Right ventricle myocardium inferior (tissue), 1 donor: ENCODE data around the gene CCDC144A. TPM values are rescaled to one million over a fixed set of nuclear protein-coding genes. Genes with fewer than 3 reads are reported as not detected.
"Not testable (repeated sequence)": the region's sequence is repeated elsewhere in the genome, so short reads cannot be mapped to it uniquely, and the experiment has no call there.

Source experiments
- ATAC-seq: fragments of 200-7000 bp; cut with Tn5 transposase; one replicate; pipeline ENCODE4 v1.9.1; 2020; ENCODE audit warnings: mild to moderate bottlenecking, moderate library complexity
- DNase-seq: peaks from one replicate; pipeline ENCODE4 v3.0.0; 2021; ENCODE audit errors: missing footprints
- intact Hi-C: fragments of 100-400 bp; cut with DNase I; formaldehyde crosslinking; loops from one replicate; pipeline ENCODE4 v1.11.0; 2022
- long read RNA-seq: library from polyadenylated mRNA; unstranded; transcript quantifications from one replicate; pipeline ENCODE4 v2.0.0, GENCODE V29; 2021
- total RNA-seq: library from RNA; stranded (reverse); fragmentation: NEBNext Ultra II Directional; extraction: Animal tissue kit (Norgen Biotek cat#: 25700); gene quantifications from one replicate; pipeline ENCODE4 v1.2.1, GENCODE V29; 2021
- donor health status: DM: no; HTN: yes; CAD: no; lungs with severe emphysema.

The CCDC144A gene, protein sequence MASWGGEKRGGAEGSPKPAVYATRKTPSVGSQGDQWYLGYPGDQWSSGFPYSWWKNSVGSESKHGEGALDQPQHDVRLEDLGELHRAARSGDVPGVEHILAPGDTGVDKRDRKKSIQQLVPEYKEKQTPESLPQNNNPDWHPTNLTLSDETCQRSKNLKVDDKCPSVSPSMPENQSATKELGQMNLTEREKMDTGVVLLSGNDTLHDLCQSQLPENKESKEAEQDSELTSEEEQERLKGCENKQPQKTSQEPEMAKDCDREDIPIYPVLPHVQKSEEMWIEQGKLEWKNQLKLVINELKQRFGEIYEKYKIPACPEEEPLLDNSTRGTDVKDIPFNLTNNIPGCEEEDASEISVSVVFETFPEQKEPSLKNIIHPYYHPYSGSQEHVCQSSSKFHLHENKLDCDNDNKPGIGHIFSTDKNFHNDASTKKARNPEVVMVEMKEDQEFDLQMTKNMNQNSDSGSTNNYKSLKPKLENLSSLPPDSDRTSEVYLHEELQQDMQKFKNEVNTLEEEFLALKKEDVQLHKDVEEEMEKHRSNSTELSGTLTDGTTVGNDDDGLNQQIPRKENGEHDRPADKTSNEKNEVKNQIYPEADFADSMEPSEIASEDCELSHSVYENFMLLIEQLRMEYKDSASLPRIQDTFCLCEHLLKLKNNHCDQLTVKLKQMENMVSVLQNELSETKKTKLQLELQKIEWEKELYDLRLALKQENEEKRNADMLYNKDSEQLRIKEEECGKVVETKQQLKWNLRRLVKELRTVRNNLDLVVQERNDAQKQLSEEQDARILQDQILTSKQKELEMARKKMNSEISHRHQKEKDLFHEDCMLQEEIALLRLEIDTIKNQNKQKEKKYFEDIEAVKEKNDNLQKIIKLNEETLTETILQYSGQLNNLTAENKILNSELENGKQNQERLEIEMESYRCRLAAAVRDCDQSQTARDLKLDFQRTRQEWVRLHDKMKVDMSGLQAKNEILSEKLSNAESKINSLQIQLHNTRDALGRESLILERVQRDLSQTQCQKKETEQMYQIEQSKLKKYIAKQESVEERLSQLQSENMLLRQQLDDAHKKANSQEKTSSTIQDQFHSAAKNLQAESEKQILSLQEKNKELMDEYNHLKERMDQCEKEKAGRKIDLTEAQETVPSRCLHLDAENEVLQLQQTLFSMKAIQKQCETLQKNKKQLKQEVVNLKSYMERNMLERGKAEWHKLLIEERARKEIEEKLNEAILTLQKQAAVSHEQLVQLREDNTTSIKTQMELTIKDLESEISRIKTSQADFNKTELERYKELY (N-terminal part only)
- total RNA-seq: 1.5 TPM
- long read RNA-seq: 0 reads

DNA sequence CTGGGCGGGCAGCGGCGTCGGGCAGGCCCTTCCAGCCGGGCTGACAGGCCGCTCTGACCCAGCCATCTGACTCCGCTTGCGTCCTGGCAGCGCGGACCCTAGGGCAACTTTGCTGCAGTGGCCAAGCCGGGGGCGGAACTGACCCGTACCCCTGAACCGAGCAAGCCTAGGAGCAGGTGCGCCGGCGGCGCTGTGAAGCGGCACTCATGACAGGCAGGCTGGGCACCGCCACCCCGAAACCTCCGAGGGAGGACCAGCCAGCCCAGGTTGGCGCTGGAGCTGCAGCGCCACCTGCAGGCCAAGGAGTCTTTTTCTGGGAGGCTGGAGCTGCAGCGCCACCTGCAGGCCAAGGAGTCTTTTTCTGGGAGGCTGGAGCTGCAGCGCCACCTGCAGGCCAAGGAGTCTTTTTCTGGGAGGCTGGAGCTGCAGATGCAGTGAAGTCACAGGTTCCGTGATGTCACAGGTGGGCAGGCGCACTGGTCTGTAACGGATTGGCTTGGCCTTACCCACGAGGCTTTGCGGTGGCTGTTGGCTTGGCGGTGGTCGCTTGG is at the start of gene CCDC144A:
TSS of gene CCDC144A (plus strand) at position 511 of the 551 bp plus-strand sequence. CDS start 160 bp downstream, outside the sequence.
- DNase-seq, ATAC-seq, intact Hi-C loops: not testable (repeated sequence)

- ATAC-seq: no peak
Measured at GRCh38 chr17:16649585-16649984, 40.5 kb upstream of the CCDC144A start.

DNA sequence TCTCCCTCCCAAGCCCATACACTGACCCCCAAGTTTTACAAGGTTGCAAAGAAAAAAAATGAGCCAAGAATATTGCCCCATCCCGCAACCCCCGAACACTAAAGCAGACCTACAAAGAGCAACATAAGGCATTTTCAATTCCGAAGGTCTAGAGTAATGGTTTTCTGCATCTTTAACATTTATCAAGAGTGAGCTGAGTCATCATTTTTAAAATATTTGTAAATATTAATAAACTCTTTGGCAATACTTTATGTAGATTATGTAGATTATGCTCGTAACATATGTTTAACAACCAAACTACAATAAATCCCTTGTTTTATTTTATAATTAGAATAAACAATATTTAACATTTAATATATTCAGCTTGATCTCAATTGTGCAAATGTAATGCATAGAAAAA is 37.8 kb upstream of the CCDC144A start:
- intact Hi-C loops: loop anchor here (2.0 kb wide), 1 partner anchor 115 kb away; no protein-coding TSS in a partner anchor
- DNase-seq: no peak

More at GRCh38 chr17:16649585-16649984, 40.5 kb upstream of the CCDC144A start:
- intact Hi-C loops: no loop called here
- no peak for DNase-seq

DNA sequence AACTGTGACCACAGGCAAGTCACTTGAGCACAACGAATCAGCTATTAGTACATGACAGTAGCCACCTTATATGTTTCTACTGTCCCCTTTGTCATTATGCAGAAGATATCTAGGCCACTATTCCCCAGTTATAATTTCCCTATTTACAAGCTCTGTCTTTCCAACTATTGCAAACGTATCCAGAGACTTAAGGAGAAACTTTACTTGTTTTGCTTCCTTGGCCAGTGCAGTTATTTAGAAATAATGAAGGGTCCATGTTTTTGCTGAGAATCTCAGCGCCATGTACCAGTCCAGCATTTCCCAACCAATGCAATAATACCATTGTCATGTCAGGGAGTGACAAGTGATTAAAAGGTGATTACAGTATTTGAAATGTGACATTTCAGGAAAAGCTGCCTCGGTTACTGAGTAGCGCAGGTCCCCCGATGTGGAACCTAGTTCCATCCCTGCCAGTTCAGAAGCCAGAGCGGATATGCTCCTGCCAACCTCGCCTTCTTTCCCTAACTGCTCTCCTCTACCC is 37.1 kb upstream of the CCDC144A start:
- ATAC-seq: no peak
- intact Hi-C loops: loop anchor here (2.0 kb wide), 1 partner anchor 116 kb away; no protein-coding TSS in a partner anchor
- no peak for DNase-seq

More for the DNA sequence above, 37.8 kb upstream of the CCDC144A start:
- ATAC-seq: no peak

DNA sequence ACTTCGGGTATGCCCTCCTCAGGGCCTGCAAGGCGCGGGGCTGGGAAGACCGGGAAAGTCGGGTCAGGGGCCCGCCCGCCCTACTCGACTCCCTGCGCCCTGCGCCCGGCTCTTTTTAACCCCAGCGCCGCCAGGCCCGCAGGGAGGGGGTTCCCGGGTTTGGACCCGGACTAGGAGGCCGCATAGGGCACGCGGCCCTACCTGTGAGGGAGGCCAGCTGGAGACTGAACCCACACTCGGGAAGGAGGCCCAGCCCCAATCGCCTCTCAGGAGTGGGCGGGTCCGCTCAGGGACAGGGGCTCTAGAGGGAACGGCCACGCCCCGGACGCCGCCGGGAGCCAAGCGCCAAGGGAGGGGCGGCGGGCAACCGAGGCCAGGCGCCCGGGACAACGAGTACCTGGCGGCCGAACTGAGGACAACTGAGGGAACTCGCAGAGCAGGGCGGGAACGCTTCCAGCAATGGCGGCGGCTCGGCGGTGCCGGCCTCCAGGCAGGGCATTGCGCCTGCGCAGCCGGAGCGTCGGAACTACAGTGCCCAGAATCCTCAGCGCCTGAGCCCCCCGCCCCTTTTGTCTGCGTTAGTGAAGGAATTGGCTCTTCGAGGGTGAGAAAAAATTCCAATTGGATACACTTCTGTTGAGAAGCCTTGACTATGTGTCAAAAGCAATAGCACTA is 36.5 kb upstream of the CCDC144A start, which contains the start of gene ZNF624:
TSS of gene ZNF624 (minus strand) at position 484 of the 675 bp plus-strand sequence.
- DNase-seq (peak; percentile 98), ATAC-seq (peak; percentile 99)
- intact Hi-C loops: loop anchor here (2.0 kb wide), 1 partner anchor 117 kb away; no protein-coding TSS in a partner anchor

DNA sequence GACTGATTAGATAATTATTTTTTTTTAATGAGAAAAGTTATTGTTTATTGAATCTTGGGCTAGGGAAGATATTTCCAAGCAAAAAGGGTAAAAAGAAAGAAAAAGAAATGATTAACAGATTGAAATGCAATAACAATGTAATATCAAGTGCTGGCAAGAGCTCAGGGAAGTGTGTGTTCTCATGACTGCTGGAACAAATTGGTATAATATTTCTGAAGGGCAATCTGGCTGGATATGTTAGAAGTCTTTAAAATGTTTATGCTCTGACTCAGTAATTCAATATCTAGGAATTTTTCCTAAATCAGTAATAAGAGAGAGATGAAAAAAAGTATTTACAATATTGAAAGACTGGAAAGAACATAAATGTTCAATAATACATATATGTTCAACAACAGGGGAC is 28.8 kb upstream of the CCDC144A start:
- ATAC-seq (no peak), DNase-seq (no peak)
- intact Hi-C loops: no loop called here

DNA sequence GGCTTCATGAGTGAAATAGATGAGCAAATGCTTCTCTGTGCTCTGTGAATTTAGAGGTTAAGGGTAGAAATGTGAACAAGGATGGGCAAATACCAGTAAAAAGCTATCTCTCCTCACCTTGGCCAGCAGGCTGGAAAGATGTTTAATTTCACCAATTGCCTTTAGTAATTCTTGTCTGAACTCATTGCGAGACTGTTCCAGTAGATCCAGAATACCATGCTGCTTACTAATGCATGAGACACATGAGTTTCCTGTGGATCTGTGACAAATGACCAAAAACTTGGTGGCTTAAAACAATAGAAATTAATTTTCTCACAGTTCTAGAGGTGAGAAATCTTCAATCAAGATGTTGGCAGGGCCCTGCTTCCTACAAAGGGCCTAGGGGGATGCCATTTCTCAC is 27.1 kb upstream of the CCDC144A start:
- intact Hi-C loops: no loop called here
- DNase-seq (no peak), ATAC-seq (no peak)

DNA sequence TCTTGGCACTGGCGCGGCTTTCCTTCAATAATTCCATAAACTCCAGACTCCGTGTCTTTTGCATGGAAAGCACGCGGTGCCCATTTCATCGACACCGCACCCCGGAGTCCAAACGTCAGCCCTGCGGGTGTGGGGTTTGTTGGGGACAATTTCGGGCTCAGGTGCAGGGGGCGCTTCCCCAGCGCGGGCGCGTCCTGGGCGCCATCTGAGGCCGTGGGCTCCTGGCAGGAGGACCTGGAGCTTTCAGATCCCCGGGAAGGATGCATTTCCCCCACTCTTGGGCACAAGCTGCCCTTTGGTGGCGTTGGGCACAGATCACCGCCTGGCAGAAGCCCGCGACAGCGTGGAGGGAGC is 23.5 kb upstream of the CCDC144A start:
- intact Hi-C loops, ATAC-seq, DNase-seq: not testable (repeated sequence)

DNA sequence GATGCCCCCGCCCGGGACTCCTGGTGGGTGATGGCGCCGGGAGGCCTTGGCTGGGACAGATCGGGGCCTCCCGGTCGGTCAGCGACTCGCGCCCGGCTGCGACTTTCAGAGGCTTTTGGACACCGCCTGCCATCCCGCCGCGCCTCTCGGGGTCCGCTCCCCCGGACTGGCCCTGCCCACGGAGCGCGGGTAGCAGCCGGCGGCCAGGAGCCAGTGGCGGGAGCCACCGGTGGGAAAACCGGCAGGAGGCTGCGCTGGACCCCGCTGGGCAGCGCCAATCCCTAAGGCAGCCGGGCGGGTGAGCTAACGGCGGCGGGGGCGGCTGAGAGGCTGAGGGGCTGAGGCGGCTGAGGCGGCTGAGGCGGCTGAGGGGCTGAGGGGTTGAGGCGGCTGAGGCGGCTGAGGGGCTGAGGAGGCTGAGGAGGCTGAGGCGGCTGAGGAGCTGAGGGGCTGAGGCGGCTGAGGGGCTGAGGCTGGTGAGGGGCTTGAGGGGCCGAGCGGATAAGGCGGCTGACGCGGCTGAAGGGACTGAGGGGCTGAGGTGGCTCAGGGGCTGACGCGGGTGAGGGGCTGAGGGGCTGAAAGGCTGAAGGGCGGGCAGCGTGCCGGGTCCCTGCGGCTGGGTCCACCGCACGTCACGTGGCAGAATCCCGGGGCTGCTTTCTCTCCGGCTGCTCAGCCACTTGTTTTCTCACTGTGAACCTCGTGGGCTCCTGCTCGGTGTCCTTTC is 23.0 kb upstream of the CCDC144A start:
- ATAC-seq, DNase-seq, intact Hi-C loops: not testable (repeated sequence)

GRCh38 chr17:16676676-16677268 is 13.3 kb upstream of the CCDC144A start:
- ATAC-seq: no peak
- intact Hi-C loops: no loop called here
- no peak for DNase-seq

DNA sequence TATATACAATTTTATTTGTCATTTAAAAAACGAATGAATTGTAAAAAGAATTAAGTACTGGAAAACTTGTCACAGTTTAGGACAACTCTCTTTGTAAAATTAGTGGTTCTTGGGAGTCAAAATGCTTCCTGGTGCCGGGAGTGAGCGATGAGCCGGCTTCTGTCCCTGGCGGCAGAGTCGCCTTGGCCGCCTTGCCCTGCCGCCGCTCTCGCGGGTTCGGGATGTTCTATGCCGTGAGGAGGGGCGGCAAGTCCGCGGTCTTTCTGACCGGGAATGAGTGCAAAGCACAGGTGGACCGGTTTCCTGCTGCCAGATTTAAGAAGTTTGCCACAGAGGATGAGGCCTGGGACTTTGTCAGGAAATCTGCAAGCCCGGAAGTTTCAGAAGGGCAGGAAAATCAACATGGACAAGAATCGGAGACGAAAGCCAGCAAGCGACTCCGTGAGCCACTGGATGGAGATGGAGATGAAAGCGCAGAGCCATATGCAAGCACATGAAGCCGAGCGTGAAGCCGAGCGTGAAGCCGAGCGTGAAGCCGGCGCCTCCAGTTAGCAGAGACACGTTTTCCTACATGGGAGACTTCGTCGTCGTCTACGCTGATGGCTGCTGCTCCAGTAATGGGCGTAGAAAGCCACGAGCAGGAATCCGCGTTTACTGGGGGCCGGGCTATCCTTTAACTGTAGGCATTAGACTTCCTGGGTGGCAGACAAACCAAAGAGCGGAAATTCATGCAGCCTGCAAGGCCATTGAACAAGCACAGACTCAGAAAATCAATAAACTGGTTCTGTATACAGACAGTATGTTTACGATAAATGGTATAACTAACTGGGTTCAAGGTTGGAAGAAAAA is 6.5 kb upstream of the CCDC144A start:
- intact Hi-C loops, ATAC-seq, DNase-seq: not testable (repeated sequence)

DNA sequence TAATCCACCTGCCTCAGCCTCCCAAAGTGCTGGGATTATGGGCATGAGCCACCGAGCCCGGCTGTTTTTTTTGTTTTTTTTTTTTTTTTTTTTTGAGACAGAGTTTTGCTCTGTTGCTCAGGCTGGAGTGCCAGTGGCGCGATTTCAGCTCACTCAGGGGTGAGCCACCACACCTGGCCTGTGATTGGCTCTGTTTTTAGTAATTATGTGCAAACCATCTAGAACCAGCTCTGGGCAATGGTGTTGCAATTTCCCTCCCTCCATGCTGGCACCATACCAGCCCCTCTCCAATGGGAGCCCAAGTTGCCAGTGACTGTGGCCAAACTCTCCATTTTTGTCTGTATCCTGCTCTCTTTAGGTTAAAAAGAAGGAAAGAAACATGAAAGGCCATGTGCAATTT is 4.0 kb upstream of the CCDC144A start:
- intact Hi-C loops, ATAC-seq, DNase-seq: not testable (repeated sequence)

- intact Hi-C loops, ATAC-seq, DNase-seq: not testable (repeated sequence)
Measured at GRCh38 chr17:16687151-16687550, 2.9 kb upstream of the CCDC144A start.

- intact Hi-C loops, DNase-seq, ATAC-seq: not testable (repeated sequence)
Measured at GRCh38 chr17:16690447-16690846, 406 bp downstream of the CCDC144A start.

- DNase-seq, intact Hi-C loops: not testable (repeated sequence)
Measured at GRCh38 chr17:16697603-16698002, 7.6 kb downstream of the CCDC144A start.

More at GRCh38 chr17:16697603-16698002, 7.6 kb downstream of the CCDC144A start:
- ATAC-seq: not testable (repeated sequence)
